ENCODE results near the gene SMIM11. TPM values are rescaled to one million over a fixed set of nuclear protein-coding genes. Genes with fewer than 3 reads are reported as not detected.

SMIM11 gene
- total and polyA plus RNA-seq, 2 experiments from 2014 or later: 3.5 to 8.9 TPM

Other genes starting within 250 kb of the SMIM11 start
- gene KCNE2, start 11.5 kb upstream of the SMIM11 start, total RNA-seq (2014; rRNA removed; shearing (Covaris generic)): 0.28 TPM in 1 of 2 replicates, not detected in the other
- gene KCNE2, start 11.5 kb upstream of the SMIM11 start, polyA plus RNA-seq (2016; fragmentation: Nextera tagmentation; extraction: Ambion mirVana): 0.49 and 0.55 TPM in 2 replicates
- not detected in 2 replicates for gene SMIM34, start 48.4 kb downstream of the SMIM11 start, total RNA-seq (2014; rRNA removed; shearing (Covaris generic))
- gene SMIM34, start 48.4 kb downstream of the SMIM11 start, polyA plus RNA-seq (2016; fragmentation: Nextera tagmentation; extraction: Ambion mirVana): not detected in 2 replicates
- gene KCNE1, start 136.7 kb downstream of the SMIM11 start, total RNA-seq (2014; rRNA removed; shearing (Covaris generic)): 0.07 TPM in 1 of 2 replicates, not detected in the other
- gene KCNE1, start 136.7 kb downstream of the SMIM11 start, polyA plus RNA-seq (2016; fragmentation: Nextera tagmentation; extraction: Ambion mirVana): not detected in 2 replicates
- 4.9 and 5.2 TPM in 2 replicates for gene RCAN1, start 239.6 kb downstream of the SMIM11 start, total RNA-seq (2014; rRNA removed; shearing (Covaris generic))
- gene RCAN1, start 239.6 kb downstream of the SMIM11 start, polyA plus RNA-seq (2016; fragmentation: Nextera tagmentation; extraction: Ambion mirVana): 3.7 and 4.2 TPM in 2 replicates